ENCODE data around the gene CDHR3. TPM values are rescaled to one million over a fixed set of nuclear protein-coding genes. Genes with fewer than 3 reads are reported as not detected.

Gene CDHR3
- total and polyA plus RNA-seq, 10 of the 15 experiments (the other 5 are each of a cell fraction or from before 2014, with no cell fraction given): 0.06 to 0.11 TPM; not detected in 8

DNA sequence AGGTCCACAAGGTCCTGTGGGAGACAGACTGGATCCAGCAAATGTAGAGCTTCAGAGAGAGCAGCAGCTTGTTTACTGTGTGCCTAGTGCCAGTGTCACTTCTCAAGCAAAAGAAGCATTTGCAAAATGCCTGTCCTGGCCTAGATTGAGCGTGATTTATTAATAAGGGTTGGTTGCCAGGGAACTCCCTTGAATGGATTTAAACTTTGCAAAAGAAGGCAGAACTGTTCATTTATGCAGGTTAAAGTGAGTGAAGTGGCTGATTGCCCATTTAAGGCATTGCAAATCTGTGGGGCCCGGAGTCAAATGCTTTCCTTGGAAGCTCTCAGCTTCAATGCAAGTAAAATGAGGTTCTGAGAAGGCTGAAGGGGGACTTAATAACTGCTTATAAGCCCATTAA, 71.3 kb downstream of the CDHR3 start:
- H3K9me3 ChIP-seq (replicated peaks; ENCODE audit: control insufficient read depth, insufficient read depth, low read length): no peaks in the 10 kb centered on the region; the same call in 1 of the 3 replicates
- ChIA-PET RAD21 (ENCODE audit: unreplicated experiment) (no interaction called here), SMC1A (ENCODE audit: uncharacterized antibody, unreplicated experiment) (interaction anchor here (0.5 to 2.1 kb wide), 2 partner anchors 193 to 377 kb away, joined by 3 to 6 read pairs; no protein-coding TSS in a partner anchor), POLR2A (no interaction called here), CTCF (interaction anchor here (1.0 kb wide), 1 partner anchor 8 kb away, joined by 3 read pairs; no protein-coding TSS in a partner anchor)
- WGBS (ENCODE audit: insufficient coverage, insufficient replicate concordance, low lambda C conversion rate, missing lambda C conversion rate): 15% methylated on average over 2 of the region's 2 CpGs
- no peaks in the 10 kb centered on the region for H3K79me2 ChIP-seq (ENCODE audit: control insufficient read depth, insufficient read depth, low read length)
- H3K4me3 ChIP-seq: no peak overlapping the region
- no peaks in the 10 kb centered on the region for H3K36me3 ChIP-seq (ENCODE audit: control insufficient read depth in 2 of 2, insufficient read depth in 2 of 2, low read length in 1 of 2)
- no TSS peak for BruUV-seq (replicated peaks)
- DNase-seq (ENCODE audit: low read depth, low spot score) (no peak), ATAC-seq (no peak), FAIRE-seq (no peak)
- H2AFZ ChIP-seq (ENCODE audit: control insufficient read depth, low read depth, low read length): no peak overlapping the region
- in situ Hi-C loops (cut with MboI) (no loop called here), intact Hi-C loops (cut with micrococcal nuclease; ENCODE audit: unreplicated experiment) (no loop called here)
- H3K4me2 ChIP-seq (ENCODE audit: control insufficient read depth, insufficient read depth): no peak overlapping the region
- peaks cover 3 to 4% of the 10 kb centered on the region in 2 experiments; a peak in 3 of 4 replicates for H3K27me3 ChIP-seq (replicated peaks in 1 of 2; ENCODE audit: control insufficient read depth in 2 of 2, insufficient read depth in 2 of 2, low read length in 1 of 2)
- H4K20me1 ChIP-seq (ENCODE audit: control insufficient read depth, insufficient read depth): no peaks in the 10 kb centered on the region
- TF ChIP-seq RFX5 (IDR thresholded peaks at IDR 0.05; ENCODE audit: low read depth, low read length): no peak
- TF ChIP-seq, protein P1, sequence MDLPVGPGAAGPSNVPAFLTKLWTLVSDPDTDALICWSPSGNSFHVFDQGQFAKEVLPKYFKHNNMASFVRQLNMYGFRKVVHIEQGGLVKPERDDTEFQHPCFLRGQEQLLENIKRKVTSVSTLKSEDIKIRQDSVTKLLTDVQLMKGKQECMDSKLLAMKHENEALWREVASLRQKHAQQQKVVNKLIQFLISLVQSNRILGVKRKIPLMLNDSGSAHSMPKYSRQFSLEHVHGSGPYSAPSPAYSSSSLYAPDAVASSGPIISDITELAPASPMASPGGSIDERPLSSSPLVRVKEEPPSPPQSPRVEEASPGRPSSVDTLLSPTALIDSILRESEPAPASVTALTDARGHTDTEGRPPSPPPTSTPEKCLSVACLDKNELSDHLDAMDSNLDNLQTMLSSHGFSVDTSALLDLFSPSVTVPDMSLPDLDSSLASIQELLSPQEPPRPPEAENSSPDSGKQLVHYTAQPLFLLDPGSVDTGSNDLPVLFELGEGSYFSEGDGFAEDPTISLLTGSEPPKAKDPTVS (IDR thresholded peaks at IDR 0.05; ENCODE audit: low read depth, low read length): no peak
- no peak for TF ChIP-seq CEBPB (IDR thresholded peaks at IDR 0.05; ENCODE audit: borderline replicate concordance in 1 of 2, low read depth in 2 of 2, low read length in 2 of 2)
- no peak for TF ChIP-seq PAX8 (IDR thresholded peaks at IDR 0.05)
- TF ChIP-seq RAD21 (IDR thresholded peaks at IDR 0.05; ENCODE audit: insufficient read depth, low read depth, low read length): no peak
- TF ChIP-seq BACH1 (IDR thresholded peaks at IDR 0.05; ENCODE audit: borderline replicate concordance): no peak
- no peak overlapping the region for H3K27ac ChIP-seq (ENCODE audit: control insufficient read depth, insufficient read depth)
- no peak overlapping the region for H3K9ac ChIP-seq (ENCODE audit: control insufficient read depth, insufficient read depth, low read length)
- H3K4me1 ChIP-seq (ENCODE audit: control insufficient read depth, insufficient read depth, low read length): no peaks in the 10 kb centered on the region

Data from GM12878 (cell line).